GM04504 (cell line): ENCODE data around the gene FRMD5.
A peak's percentile ranks its signal among the peaks of the same experiment; 100 is the strongest.

ENCODE experiments used
- DNase-seq: peaks from one replicate; pipeline ENCODE4 v3.0.0-alpha.2; 2012; ENCODE audit warnings: low read depth

Gene FRMD5

DNA sequence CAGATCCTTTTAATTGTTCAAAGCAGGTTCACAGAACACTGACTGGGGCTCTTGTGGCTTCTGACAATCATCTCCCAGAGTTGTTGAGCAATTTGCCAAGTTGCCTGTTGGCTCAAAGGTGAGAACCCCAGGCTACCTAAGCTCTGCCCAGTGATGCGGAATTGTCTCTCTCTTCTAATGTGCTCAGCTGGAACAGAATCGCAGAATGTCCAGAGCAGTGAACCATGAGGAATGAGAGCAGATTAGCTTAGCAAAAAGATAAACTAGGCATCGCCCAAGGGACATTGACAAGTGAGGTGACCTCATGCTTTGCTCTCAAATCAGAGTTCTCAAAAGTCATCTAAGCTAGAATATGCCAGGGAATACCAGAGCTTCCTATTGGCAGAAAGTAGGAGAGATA lies 220.2 kb downstream of the FRMD5 start:
- no peak for DNase-seq

DNA sequence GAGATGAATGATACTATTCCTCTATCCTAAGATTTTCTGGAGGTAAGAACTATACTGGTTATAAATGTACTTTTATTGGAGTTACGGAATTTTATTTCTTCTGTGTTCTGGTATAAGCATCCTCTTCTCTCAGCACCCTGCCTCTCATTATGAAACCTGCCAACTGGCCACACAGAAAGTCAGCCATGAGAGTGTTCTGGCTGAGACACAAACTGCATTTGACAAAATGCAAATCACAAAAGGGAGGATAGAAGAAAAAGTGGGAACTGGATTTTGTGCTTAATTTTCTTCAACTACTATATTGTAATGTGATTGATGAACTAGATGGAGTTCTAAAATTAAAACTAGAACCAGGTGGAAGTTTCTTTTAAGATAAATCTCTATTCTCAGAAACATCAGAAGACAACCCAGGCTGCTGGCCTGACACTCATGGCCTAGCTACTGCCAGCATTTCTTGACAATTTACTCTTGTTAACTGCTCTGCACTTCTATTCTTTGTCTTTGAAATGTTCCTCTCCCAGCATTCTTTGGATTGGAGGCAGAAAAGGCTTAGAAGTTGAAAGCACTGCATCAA lies 225.2 kb downstream of the FRMD5 start:
- no peak for DNase-seq

DNA sequence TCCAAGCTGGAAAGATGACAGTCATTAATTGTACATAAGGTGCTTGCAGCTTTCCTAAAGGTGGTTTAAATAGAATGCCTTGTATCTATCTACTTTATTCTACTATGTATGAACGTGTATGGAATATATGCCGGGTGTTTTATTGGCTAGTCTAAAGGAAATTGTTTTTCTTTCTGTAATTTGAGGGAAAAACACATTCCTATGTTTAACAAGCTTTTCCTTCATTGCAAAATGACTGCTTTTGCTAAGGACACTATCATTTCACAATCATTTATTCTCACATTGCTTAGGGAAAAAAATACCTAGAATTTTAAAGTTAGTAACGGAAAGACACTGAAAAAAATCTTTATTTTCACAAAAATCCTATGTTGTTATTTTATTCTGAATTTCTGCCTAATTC lies 226.5 kb downstream of the FRMD5 start:
- no peak for DNase-seq

DNA sequence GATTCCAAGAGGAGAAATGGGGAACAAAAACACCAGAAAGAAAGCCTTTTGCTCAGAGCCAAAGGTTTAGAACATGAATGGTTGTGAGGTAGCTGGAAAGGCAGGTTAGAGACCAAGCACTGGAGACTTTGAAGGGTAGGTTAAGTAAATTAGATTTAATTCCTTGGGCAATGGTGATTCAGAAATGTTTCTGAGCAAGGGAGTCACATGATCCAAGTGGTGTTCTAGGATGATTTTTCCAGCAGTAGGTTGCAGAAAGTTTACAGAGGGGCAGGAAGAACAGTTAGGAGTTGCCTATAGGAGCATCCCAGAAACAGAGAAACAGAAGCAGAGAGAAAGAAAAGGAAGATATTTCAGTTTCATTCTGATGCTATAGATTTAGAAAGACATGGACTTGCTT lies 228.4 kb downstream of the FRMD5 start:
- DNase-seq: no peak

DNA sequence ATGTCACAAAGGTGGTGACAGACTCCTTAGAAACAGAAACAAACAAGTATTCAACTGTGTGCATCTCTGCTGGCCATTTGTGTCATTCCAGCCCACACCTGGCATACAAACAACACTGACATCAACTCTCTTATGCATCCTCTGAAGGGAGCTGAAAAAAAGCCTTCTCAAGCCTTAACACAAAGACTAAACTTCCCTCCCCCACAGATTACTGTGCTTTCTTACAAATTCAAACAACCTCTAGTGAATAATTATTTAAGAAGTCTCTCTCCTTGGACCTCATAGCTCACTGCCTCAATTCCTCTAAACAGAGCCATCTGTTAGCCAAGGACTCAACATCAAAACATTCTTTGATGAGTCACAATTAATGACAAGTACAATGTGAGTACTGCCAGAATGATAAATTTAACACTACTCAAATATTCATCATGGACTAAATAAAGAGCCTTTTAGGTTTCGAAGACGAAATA lies 236.2 kb downstream of the FRMD5 start:
- peak; percentile 56 for DNase-seq

DNA sequence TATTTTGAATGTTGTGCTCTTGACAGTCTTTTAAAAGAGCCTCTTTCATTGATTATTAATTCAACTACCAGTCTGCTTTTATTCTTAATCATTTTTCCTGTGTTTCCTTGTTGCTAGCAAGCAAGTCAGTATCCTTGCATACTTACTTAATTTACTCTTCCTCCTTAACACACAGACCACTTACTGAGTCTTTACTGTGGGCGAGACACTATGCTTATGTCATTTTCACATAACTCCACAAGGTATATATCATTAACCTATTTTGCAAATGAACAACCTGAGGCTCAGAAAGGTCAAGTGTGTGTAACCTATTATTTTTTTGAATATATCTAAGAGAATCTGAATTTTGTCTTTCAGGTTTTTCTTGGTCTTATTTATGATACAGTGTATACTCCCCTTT lies 237.3 kb downstream of the FRMD5 start:
- DNase-seq: no peak

DNA sequence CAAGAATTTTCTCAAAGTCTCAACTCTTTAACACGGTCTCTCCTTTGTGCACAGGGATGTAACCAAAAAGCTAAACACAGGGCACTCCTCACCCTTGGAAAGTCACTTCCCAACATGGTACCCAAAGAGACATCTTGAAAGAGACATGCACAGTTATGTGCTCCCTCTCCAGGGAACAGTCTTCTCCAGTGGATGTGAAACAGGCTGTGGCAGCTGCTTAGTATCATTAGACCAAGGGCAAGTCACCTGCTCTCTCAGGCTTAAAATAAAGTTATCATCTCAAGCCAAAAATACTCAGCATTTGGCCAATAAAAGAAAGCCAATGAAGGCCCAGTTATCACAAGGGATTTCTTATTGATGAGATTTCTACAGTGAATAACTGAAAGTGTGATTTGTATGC lies 239.9 kb downstream of the FRMD5 start:
- DNase-seq: no peak

DNA sequence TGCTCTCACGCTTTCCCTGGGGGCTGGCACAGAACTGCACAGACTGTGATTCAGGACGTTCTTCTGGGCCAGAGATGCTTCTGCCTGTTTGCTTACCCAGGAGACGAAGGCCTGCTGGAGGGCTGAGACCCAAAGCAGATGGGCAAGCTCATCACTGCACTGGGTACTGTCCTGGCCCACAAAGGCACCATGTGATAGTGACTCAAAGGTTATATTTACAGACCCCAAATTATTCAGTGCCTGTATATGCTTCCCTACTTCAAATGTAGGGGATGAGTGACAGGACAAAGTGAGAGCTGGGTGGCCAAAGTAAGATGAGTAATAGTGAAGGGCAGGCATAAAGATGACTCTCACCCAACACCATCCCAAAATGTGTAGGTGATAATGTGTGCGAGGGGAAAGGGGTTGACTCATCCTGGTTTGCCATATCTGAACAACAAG lies 240.9 kb downstream of the FRMD5 start:
- no peak for DNase-seq

DNA sequence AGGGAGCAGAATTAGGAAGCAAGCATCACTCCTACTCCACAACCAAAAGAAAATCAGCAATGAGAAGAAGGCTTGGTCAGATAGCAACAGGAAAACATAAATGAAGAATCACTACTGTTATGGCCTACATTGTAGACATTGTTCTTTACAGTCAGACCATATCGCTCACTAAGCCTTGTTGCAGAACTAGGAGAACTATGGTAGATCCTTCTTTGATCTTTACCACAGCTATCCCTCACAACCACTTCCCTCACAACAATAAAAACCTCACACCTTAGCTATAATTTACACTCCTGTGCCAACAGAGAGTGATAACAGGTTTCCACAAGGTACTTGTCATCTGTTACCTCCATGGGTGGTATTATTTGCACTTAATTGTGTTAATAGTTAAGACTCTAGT lies 241.7 kb downstream of the FRMD5 start:
- DNase-seq: no peak

DNA sequence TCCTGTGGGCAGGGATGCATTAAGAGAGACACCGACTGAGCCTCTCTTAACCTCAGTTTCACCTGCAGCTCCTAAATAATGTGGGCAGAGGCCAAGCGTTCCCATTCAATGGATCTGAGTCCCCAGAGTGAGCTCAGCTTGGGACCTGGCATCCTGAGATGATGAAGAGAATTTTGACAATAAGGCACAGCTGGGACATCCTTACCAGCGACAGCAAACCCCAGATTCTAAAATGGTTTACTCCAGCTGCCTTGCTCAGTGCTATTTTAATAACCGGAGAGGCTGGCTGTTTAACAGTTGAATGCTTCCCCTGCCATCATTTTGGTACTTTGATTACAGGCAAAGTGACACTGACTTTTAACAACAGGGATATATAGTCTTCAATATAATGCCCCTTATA lies 244.5 kb downstream of the FRMD5 start:
- DNase-seq: no peak

DNA sequence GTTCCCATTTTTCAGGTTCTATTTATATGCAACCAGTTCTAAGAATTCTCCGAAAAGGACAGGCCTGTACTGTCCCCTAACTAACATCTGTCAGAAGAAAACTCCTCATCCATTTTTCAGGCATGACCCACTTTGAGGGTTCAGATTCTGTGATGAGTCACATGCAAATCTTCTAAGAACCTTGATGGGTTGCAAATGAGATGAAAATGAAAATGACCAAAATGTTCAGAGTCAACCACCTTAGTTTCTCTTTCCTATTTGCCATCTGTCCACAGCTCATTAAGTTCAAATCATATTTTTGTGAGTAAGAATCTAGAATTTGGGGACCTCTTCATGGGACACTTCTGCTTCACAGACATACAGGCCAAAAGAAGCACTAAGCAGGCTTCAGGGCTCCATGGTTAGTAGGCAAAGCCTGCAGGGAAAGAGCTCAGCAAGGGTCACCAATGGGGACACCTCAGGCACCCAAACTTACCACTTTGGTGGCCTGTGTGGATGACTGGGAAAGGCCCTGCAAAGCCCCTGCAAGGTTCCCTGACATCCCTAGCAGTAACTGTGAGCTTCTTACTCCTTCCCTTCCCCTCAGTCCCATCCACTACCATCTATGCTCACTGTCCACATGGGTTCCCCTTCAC lies 246.3 kb downstream of the FRMD5 start:
- DNase-seq: no peak

DNA sequence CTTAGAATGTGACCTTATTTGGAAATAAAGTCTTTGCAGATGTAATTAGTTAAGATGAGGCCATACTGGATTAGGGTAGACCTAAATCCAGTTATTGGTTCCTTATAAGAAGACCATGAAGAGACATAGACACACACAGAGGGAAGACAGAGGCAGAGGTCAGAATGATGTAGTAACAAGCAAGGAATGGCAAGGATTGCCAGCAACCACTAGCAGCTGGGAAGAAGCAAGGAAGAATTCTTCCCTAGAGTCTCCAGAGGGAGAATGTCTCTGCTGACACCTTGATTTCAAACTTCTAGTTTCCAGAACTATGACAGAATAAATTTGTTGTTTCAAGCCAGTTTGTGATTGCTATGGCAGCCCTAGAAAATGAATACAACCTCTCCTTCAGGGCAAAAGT lies 251.6 kb downstream of the FRMD5 start:
- peak; percentile 30 for DNase-seq

DNA sequence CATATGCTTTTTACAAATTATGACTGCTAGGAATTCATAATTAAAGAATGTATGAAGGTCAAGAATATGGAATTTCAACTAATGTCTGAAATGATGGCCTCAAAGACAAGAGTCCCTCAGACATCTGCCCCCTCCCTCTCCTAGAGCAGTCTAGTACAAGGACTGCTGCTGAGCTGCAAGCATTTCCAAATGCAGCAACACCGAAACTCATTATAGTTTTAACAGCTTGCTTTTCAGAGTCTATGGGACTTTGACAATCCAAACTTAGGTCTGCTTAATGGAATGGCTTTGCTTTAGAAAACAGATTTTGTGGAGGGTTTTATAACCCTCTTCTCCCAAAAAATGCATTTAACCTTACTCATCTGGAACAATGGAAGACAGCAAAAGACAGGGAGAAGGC lies 252.9 kb downstream of the FRMD5 start:
- no peak for DNase-seq

DNA sequence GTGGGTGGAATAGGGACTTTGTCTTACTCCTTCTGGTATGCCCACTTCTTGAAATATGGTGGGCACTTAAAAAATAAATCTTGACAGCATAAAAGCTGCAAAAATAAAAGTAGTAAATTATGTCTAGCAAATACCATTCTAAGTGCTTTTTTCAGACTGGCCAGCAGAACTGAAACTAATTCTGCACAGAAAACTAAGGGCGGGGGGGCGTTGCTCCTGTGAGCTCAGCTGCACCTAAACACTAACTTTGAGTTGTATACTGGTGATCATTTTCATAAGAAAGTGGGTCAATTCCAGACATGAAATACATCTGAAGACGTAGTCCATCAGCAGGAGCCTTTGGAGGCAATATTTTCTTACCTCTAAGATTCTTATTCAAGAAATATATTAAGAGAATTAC lies 253.5 kb downstream of the FRMD5 start:
- no peak for DNase-seq

DNA sequence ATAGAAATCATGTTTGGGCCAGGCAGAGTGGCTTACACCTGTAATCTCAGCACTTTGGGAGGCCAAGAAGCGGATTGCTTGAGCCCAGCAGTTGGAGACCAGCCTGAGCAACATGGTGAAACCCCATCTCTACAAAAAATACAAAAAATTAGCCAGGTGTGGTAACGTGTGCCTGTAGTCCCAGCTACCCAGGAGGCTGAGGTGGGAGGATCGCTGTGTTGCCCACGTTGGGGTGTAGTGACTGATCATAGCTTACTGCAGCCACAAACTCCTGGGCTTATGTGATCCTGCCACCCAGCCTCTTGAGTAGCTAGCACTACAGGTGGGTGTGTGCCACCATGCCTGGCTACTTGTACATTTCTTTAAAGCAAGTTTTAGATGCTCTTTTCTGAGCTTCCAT lies 254.0 kb downstream of the FRMD5 start:
- DNase-seq: no peak

DNA sequence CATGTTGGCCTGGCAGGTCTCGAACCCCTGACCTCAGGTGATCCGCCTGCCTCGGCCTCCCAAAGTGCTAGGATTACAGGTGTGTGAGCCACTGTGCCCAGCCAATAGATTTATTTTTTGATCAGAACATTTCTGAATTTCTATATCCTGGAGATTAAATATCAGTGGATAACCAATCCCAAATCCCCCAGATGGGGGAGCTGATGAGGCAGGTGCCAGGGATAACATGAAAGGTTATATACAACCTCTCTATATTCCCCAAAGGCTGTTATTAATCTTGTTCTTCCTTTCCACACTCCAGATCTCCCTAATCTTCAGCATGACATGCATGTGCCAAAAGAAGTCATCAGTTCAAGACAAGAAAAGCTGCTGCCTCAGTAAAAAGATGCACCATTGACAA lies 256.0 kb downstream of the FRMD5 start:
- no peak for DNase-seq

DNA sequence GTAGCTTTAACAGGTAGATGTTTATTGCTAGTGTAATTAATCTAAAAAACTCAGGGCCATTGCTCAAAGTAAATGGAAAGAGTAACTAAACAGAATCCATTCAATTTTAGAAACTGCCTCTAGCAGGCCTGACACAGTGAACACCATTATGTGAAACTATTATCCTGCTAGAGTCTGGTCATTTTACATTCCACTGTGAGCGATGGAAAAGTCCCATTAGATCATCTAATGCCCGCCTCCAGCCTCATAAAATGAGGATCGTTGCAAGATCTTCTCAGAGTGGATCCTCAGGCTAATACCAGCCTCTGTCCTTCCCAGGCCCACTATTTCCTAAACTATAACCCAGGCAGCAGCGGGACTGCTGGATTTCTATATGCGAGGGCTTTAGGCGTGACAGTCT lies 260.6 kb downstream of the FRMD5 start:
- peak; percentile 37 for DNase-seq

DNA sequence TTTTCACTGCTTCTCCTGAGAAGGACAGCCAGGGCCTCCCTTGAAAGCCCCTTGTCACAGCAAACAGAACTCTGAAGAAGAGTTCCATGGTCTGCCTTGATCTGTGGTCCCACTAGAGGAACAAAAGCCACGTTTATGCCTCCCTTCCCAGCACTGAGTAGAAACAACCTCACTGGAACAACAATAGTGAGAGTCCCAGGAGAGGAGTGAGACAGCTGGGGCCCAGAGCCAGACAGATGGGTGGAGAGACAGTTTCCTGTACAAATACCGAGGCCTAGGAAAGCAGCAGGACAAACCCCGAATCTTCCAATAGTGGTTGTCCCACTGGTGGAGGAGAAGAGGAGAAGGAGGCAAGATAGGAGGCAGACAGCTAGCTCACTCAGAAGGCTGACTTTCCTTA lies 262.2 kb downstream of the FRMD5 start:
- DNase-seq: no peak

DNA sequence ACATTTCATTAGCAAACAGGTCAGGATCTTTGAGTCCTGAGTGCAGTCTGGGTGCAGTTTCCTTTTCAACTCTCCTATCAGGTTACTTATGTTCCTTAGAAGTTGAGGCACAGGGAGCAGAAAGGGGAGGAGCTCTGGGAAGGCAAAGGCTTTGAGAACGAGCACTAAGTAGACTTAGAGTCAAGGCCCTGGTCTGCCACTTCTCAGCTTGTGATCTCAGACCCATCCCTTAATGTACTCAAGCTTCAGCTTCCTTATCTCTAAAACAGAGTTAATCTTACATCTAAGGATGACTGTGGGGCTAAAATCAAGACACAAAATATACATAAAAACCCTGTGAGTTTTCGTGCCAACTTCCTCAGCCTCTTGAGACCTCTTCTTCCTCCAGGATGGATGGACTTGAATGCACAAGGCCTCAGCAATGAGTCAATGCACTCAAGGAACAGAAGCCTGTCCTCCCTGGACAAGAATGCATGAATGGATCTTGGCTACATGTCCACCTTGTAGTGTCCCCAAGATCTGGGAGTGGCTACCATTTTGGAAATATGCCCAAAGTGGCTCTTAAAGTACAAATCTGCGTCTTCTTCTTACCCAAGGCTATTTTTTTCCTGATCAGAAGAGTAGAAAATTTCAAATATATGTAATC lies 263.2 kb downstream of the FRMD5 start:
- DNase-seq: no peak

DNA sequence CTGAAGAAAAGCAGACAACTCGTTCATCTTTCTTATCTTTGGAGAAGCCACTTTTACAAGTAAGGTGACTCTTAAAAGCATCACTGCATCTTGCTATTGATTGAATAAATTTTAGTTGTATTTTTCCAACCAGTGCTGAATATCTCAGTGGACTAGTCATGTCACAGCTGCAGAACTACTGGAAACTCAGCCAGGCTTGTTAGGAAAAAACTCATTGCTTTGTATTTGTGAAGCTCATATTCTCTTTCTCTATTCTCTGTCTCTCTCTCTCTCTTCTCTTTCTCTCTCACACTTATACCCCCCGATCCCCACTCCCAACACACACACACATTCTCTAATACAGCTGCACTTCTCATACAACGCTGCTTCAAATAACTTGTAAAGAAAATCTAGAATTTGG lies 264.0 kb downstream of the FRMD5 start:
- no peak for DNase-seq

DNA sequence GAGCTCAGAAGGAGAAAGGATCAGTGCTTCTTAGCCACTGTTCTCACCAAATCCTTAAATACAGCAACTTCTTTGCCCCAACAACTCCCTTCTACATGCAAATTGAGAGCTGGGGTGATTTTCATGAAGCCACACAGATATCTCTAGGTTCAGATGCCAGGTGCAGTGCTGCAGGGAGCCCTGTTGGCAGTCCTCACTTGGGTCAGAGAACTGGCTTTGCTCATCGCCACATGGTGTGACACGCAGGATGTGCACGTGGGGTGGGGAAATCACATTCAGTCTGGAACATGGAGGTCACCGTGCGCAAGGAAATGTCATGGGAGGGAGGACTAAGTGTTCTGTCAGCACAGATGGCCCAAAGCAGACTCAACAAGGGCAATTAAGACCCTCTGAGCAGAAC lies 264.5 kb downstream of the FRMD5 start:
- DNase-seq: no peak

DNA sequence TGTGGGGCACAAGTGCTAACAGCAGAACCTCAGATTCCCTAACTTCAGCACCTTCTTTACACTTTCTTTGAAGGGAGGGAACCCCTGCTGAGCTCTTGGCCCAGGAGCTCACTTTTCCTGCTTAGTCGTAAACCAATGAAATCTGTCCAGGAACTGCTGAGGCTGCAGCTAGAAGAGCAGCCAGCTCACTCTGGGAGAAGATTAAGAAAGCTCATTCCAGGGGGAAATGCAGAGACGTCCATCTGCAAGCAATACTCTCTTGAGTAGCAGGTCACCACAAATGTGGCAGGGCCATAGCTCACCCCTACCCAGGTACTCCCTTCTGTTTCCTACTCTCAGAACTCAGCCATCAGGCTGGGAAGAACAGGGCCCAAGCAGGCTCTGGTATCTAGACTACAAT lies 265.0 kb downstream of the FRMD5 start:
- DNase-seq: no peak

DNA sequence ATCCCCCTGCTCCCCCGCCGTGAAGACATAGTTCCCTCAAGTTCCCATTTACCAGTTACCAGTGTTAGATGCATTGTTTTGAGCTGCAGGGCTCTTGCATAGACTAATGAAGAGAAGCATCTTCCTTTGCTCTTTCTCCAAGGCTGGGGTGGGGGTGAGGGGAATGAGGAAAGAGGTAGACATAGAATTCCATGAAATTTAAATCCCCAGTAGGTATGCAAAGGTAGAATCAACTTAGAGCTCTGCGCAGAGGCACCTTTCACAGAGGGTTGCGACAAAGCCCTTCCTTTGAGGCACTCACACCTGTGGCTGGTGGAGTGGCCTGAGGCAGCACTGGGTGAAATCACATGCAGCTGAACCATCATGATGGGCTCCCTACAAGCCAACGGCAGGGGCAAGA lies 266.9 kb downstream of the FRMD5 start:
- no peak for DNase-seq

DNA sequence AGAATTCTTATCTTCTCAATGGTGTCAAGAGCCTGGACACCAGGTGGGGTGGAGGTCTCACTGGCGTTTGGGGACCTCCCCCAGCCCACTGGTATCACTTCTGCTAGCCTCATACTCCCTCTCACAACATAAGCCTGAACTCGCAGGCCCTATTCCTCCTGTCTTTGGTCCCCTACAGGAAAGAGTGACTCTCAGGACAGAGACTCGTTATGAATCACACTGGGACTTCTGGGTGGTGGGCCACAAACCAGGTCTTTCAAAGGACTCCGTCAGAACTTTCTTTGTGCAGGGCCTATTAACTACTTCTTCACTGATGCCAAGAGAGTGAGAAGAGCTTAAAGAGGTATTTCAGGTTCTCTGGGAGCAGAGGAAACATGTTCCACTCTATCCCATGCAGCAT lies 267.9 kb downstream of the FRMD5 start:
- no peak for DNase-seq
